HepG2 (cell line): Measurements from ENCODE around the gene SLAMF6. TPM values are rescaled to one million over a fixed set of nuclear protein-coding genes. Genes with fewer than 3 reads are reported as not detected.
A peak's percentile ranks its signal among the peaks of the same experiment; 100 is the strongest.

Experiments
- ATAC-seq: fragments of 200-7000 bp; cut with Tn5 transposase; 3 replicates; pipeline ENCODE4 v1.9.1; 2020; ENCODE audit warnings: mild to moderate bottlenecking, moderate library complexity
- BruUV-seq: library from RNA; stranded (reverse); fragments of 400-500 nt; replicated peaks from 2 replicates; lab custom pipeline; 2021; lab: Mats Ljungman, UMichigan
- CTCF ChIA-PET: fragments of 300-600 bp; formaldehyde crosslinking; extraction: SDS; loops from one replicate; lab custom pipeline; 2021; ENCODE audit warnings: low total read pairs, inconsistent platforms, low intra/inter-chr PET ratio; lab: Yijun Ruan, JAX
- POLR2A ChIA-PET: fragments of 350-600 bp; sonication (Branson Sonifier 250); formaldehyde crosslinking; loops from one replicate; lab custom pipeline; 2020; ENCODE audit warnings: antibody characterized with exemption, inconsistent platforms; lab: Yijun Ruan, JAX
- DNase-seq: peaks from one replicate; pipeline ENCODE4 v3.0.0-alpha.2; 2015; ENCODE audit warnings: low spot score
- FAIRE-seq: peaks from 3 replicates; lab custom pipeline; 2011; peaks lifted over from hg19 to GRCh38; lab: Jason Lieb, UNC
- H2AFZ ChIP-seq: one replicate; pipeline ENCODE4 v1.6.1; 2011; ENCODE audit warnings: low read length, inconsistent platforms
- H3K27ac ChIP-seq: fragments of 300-600 bp; 3 replicates; pipeline ENCODE4 v1.8.0; 2011; ENCODE audit warnings: mixed run types, mild to moderate bottlenecking, mixed read lengths, low read length, inconsistent platforms; ENCODE audit not compliant: insufficient read depth; ENCODE audit errors: extremely low read length
- H3K27me3 ChIP-seq, 2 experiments: fragments of 200-600 bp in 1 of 2; 2 replicates in 1 of 2; 3 replicates in 1 of 2; pipeline versions ENCODE4 v1.6.0 to v1.8.0; 2011; ENCODE audit warnings: low read length in 2 of 2, mild to moderate bottlenecking in 2 of 2, moderate library complexity in 2 of 2, inconsistent platforms in 1 of 2; ENCODE audit not compliant: insufficient read depth in 2 of 2, control insufficient read depth in 1 of 2
- H3K36me3 ChIP-seq, 2 experiments: fragments of 200-600 bp in 1 of 2; replicated peaks in 1 of 2; 2 replicates in 1 of 2; 3 replicates in 1 of 2; pipeline versions ENCODE4 v1.5.1 to v1.8.0; 2011; ENCODE audit warnings: low read length in 2 of 2, inconsistent platforms in 1 of 2; ENCODE audit not compliant: insufficient read depth in 2 of 2, control insufficient read depth in 1 of 2
- H3K4me1 ChIP-seq: 2 replicates; pipeline ENCODE4 v1.5.1; 2012; ENCODE audit warnings: low read length, inconsistent platforms; ENCODE audit not compliant: insufficient read depth
- H3K4me2 ChIP-seq: 2 replicates; pipeline ENCODE4 v1.6.0; 2011; ENCODE audit warnings: low read depth, low read length, inconsistent platforms
- H3K4me3 ChIP-seq, 3 experiments: fragments of 200-600 bp in 1 of 3; sonication (generic), shearing (Covaris generic) in 1 of 3; replicated peaks in 1 of 3; 2 replicates each; pipeline ENCODE4 v1.5.1; 2011 to 2016; ENCODE audit warnings: low read length in 3 of 3, inconsistent platforms in 2 of 3, low read depth in 2 of 3, mild to moderate bottlenecking in 2 of 3, control low read depth in 1 of 3, mixed read lengths in 1 of 3; ENCODE audit not compliant: insufficient read depth in 1 of 3
- H3K79me2 ChIP-seq: one replicate; pipeline ENCODE4 v1.6.1; 2011; ENCODE audit warnings: low read length, inconsistent platforms; ENCODE audit not compliant: insufficient read depth
- H3K9ac ChIP-seq: 2 replicates; pipeline ENCODE4 v1.6.0; 2011; ENCODE audit warnings: mild to moderate bottlenecking, low read depth, low read length, inconsistent platforms; ENCODE audit not compliant: insufficient read depth
- H3K9me3 ChIP-seq: 2 replicates; pipeline ENCODE4 v1.5.1; 2012; ENCODE audit warnings: mild to moderate bottlenecking, low read length
- H4K20me1 ChIP-seq: 2 replicates; pipeline ENCODE4 v1.6.0; 2011; ENCODE audit warnings: inconsistent platforms, mild to moderate bottlenecking, low read length, moderate library complexity; ENCODE audit not compliant: insufficient read depth
- DMTF1 ChIP-seq: sonication (generic); formaldehyde crosslinking; IDR thresholded peaks from 2 replicates; pipeline ENCODE4 v1.4.0; 2020; ENCODE audit warnings: mild to moderate bottlenecking, missing genetic modification reagents
- FOXP4 ChIP-seq: sonication (generic); formaldehyde crosslinking; IDR thresholded peaks from 2 replicates; pipeline ENCODE4 v1.4.0; 2020; ENCODE audit warnings: missing genetic modification reagents
- GATAD2A ChIP-seq: IDR thresholded peaks from 2 replicates; pipeline ENCODE4 v1.6.1; 2016
- GZF1 ChIP-seq: sonication (generic); formaldehyde crosslinking; IDR thresholded peaks from 2 replicates; pipeline ENCODE4 v1.5.1; 2020; ENCODE audit warnings: mild to moderate bottlenecking, missing genetic modification reagents
- SUZ12 ChIP-seq: fragments of 150-350 bp; IDR thresholded peaks from 2 replicates; pipeline ENCODE4 v1.6.1; 2014; ENCODE audit warnings: low read depth, low read length
- TRIM22 ChIP-seq: fragments of 450-650 bp; IDR thresholded peaks from 2 replicates; pipeline ENCODE4 v1.6.1; 2017
- XRCC5 ChIP-seq: fragments of 200-400 bp; formaldehyde crosslinking; optimal IDR thresholded peaks from 2 replicates; pipeline ENCODE3; 2017; ENCODE audit warnings: mild to moderate bottlenecking, low read length
- YEATS4 ChIP-seq: sonication (generic); formaldehyde crosslinking; IDR thresholded peaks from 2 replicates; pipeline ENCODE4 v1.4.0; 2020; ENCODE audit warnings: missing genetic modification reagents, borderline replicate concordance
- ZBTB40 ChIP-seq, 2 experiments: fragments of 450-650 bp in 1 of 2; sonication (generic) in 1 of 2; formaldehyde crosslinking in 1 of 2; IDR thresholded peaks; 2 replicates each; pipeline versions ENCODE4 v1.6.1 to v1.8.0; 2016 to 2022; ENCODE audit warnings: antibody characterized with exemption in 1 of 2, mild to moderate bottlenecking in 1 of 2, missing genetic modification reagents in 1 of 2
- WGBS: methylation state at CpG from one replicate; pipeline ENCODE4 v1.1.6; 2017; ENCODE audit warnings: low lambda C conversion rate; 5-methylcytosine and 5-hydroxymethylcytosine counted together
- in situ Hi-C: cut with HindIII; loops from 2 replicates; pipeline ENCODE4 v1.10.0; 2017; ENCODE audit warnings: low pct_unique_long_range_greater_than_20kb; ENCODE audit not compliant: extremely low pct_ligation_motif_present
- intact Hi-C: fragments of 100-400 bp; cut with micrococcal nuclease; formaldehyde crosslinking; loops from one replicate; pipeline ENCODE4 v1.10.0; 2022; ENCODE audit not compliant: unreplicated experiment
- polyA plus RNA-seq, 8 experiments: library from polyadenylated mRNA; depleted of rRNA in 3 of 8; stranded (reverse) in 7 of 8; unstranded in 1 of 8; fragments of >200 nt; fragmentation: Illumina TruSeq in 4 of 8; extraction: Trizol in 4 of 8; gene quantifications; 2 replicates each; pipeline versions ENCODE4 v1.2.1 to v1.2.3, GENCODE V29; 2011 to 2016; ENCODE audit warnings: low read depth in 4 of 8, missing spikeins in 1 of 8, mixed read lengths in 1 of 8; ENCODE audit not compliant: insufficient read depth in 1 of 8
- total RNA-seq, 5 experiments: library from RNA; depleted of rRNA; stranded (reverse); fragments of >200 nt; fragmentation: Illumina TruSeq; extraction: Trizol; gene quantifications; 2 replicates each; pipeline ENCODE4 v1.2.3, GENCODE V29; 2016; ENCODE audit warnings: low read depth in 1 of 5

SLAMF6 gene
- total and polyA plus RNA-seq, 2 of the 13 experiments (the other 11 are each of a cell fraction or from before 2014, with no cell fraction given): not detected

GRCh38 chr1:160542303-160542945 is 19.4 kb upstream of the SLAMF6 start:
- Histone ChIP-seq H3K4me3 (no peak overlapping the region), H3K9ac (no peak overlapping the region), H3K4me1 (peaks cover 53% of the 10 kb centered on the region), H3K27me3 (no peaks in the 10 kb centered on the region), H3K79me2 (no peaks in the 10 kb centered on the region), H2AFZ (no peak overlapping the region), H4K20me1 (no peaks in the 10 kb centered on the region), H3K36me3 (no peaks in the 10 kb centered on the region), H3K9me3 (no peaks in the 10 kb centered on the region), H3K4me2 (no peak overlapping the region), H3K27ac (no peak overlapping the region)
- FAIRE-seq: peak; percentile 18
- WGBS: 0% methylated on average over 2 of the region's 2 CpGs
- ATAC-seq: peak; percentile 50; the same call in 2 of the 3 replicates
- in situ Hi-C loops: no loop called here
- ChIA-PET POLR2A (no interaction called here), CTCF (no interaction called here)
- peak; percentile 58 for DNase-seq
- intact Hi-C loops: no loop called here
- no TSS peak for BruUV-seq
- TF ChIP-seq GATAD2A (no peak), FOXP4 (CRISPR knock-in tag) (no peak), XRCC5 (no peak), YEATS4 (CRISPR knock-in tag) (no peak), SUZ12 (no peak), TRIM22 (no peak), GZF1 (CRISPR knock-in tag) (no peak), DMTF1 (no peak), ZBTB40 (IDR thresholded peaks at IDR 0.05) (no peak), ZBTB40 (CRISPR knock-in tag; IDR thresholded peaks at IDR 0.05) (no peak)
